Tibial nerve (tissue), 3 donors: ENCODE results near the gene ZNF213.

Source experiments
- POLR2A ChIP-seq, 2 donors: fragments of 450-650 bp; IDR thresholded peaks; one replicate each; pipeline ENCODE4 v1.6.1; 2017; ENCODE audit warnings: antibody characterized with exemption in 2 of 2, mild to moderate bottlenecking in 2 of 2, moderate library complexity in 2 of 2
- TF ChIP-seq, protein P1 (sequence below), 5 experiments: fragments of 200-600 bp in 3 of 5; fragments of 450-650 bp in 2 of 5; sonication (generic) in 3 of 5; IDR thresholded peaks; one replicate each; pipeline ENCODE4 v1.5.1; 2016 to 2019; ENCODE audit warnings: antibody characterized with exemption in 5 of 5, mild to moderate bottlenecking in 3 of 5, moderate library complexity in 2 of 5

DNA sequence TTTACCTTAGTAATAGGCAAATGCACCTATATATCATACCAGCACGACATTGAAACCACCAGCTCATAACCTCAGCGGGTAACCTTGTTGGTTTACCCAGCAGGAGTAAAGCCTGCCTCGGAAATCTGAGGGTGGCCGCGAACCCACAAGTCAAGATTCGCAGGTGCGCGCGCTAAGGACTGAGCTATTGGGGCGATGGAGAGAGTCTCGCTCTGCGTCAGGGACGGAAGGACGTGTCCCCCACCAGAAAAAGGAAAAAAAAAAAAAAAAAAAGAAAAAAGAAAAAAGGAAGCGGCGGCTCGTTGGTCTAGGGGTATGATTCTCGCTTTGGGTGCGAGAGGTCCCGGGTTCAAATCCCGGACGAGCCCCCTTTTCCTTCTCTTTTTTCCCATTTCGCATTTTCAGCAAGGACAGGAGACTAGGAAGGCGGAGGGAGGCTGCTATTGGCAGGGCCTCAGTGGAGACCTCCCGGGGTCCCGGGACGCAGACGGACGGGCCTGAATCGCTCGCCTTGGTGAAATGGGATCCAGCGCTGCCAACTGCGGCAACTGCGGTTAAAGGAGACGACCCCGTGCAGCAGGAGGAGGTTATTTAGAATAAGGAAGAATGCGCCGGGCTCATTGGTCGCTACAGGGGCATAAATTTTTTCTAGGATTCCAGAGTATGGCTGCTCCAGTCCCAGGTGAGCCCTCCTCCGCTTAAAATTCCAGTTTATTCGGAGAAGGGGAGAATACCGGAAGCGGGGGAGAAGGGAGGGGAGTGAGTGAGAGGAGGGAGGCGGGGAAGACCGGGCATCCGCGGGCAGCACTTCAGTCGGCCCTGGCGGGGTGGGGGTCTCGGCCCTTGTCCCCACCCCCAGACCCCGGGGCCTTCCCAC lies 53.2 kb downstream of the ZNF213 start, which contains the start of gene OR1F1:
- TF ChIP-seq, protein P1, sequence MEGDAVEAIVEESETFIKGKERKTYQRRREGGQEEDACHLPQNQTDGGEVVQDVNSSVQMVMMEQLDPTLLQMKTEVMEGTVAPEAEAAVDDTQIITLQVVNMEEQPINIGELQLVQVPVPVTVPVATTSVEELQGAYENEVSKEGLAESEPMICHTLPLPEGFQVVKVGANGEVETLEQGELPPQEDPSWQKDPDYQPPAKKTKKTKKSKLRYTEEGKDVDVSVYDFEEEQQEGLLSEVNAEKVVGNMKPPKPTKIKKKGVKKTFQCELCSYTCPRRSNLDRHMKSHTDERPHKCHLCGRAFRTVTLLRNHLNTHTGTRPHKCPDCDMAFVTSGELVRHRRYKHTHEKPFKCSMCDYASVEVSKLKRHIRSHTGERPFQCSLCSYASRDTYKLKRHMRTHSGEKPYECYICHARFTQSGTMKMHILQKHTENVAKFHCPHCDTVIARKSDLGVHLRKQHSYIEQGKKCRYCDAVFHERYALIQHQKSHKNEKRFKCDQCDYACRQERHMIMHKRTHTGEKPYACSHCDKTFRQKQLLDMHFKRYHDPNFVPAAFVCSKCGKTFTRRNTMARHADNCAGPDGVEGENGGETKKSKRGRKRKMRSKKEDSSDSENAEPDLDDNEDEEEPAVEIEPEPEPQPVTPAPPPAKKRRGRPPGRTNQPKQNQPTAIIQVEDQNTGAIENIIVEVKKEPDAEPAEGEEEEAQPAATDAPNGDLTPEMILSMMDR (IDR thresholded peaks at IDR 0.05): no peak
- no peak for TF ChIP-seq POLR2A (IDR thresholded peaks at IDR 0.05)
